ENCODE measurements around the gene FLYWCH1.

- TF ChIP-seq CTCF (conservative IDR thresholded peaks at IDR 0.05; ENCODE audit: low read length) (no peak), EZH2phosphoT487 (IDR thresholded peaks at IDR 0.05; ENCODE audit: borderline replicate concordance, low read depth, low read length) (no peak)
Observed at GRCh38 chr16:2881783-2882649, 29.7 kb upstream of the FLYWCH1 start.

Measured in OCI-LY7 (cell line).